K562 (cell line): ENCODE data around the gene LHPP. TPM values are rescaled to one million over a fixed set of nuclear protein-coding genes. Genes with fewer than 3 reads are reported as not detected.
A peak's percentile ranks its signal among the peaks of the same experiment; 100 is the strongest.

ENCODE experiments used
- ELF2 ChIP-seq: fragments of 250-450 bp; sonication (Bioruptor Pico); IDR thresholded peaks from 2 replicates; pipeline ENCODE4 v1.5.0; 2021; ENCODE audit warnings: mild to moderate bottlenecking
- HMG20A ChIP-seq: fragments of 450-650 bp; formaldehyde crosslinking; conservative IDR thresholded peaks from 2 replicates; pipeline ENCODE4 v1.4.0; 2020; ENCODE audit warnings: mild to moderate bottlenecking, mixed read lengths
- HMG20B ChIP-seq: fragments of 250-450 bp; sonication (Bioruptor Pico); IDR thresholded peaks from 2 replicates; pipeline ENCODE4 v1.5.0; 2021; ENCODE audit warnings: mild to moderate bottlenecking
- NFIC ChIP-seq: fragments of 450-650 bp; IDR thresholded peaks from 2 replicates; pipeline ENCODE4 v1.6.1; 2017; ENCODE audit warnings: mild to moderate bottlenecking, inconsistent platforms
- RB1 ChIP-seq: fragments of 450-650 bp; IDR thresholded peaks from 2 replicates; pipeline ENCODE4 v1.6.1; 2017; ENCODE audit warnings: low read depth, mild to moderate bottlenecking
- RBM14 ChIP-seq: fragments of 200-400 bp; formaldehyde crosslinking; IDR thresholded peaks from 2 replicates; pipeline ENCODE4 v1.6.1; 2018; ENCODE audit warnings: low read depth, mild to moderate bottlenecking, low read length, moderate library complexity, borderline replicate concordance; ENCODE audit not compliant: insufficient read depth
- STAG1 ChIP-seq: sonication (generic); formaldehyde crosslinking; IDR thresholded peaks from 2 replicates; pipeline ENCODE4 v1.5.0; 2020; ENCODE audit warnings: missing genetic modification reagents, borderline replicate concordance
- TCF7L2 ChIP-seq: fragments of 150-350 bp; IDR thresholded peaks from 2 replicates; pipeline ENCODE4 v1.6.1; 2016; ENCODE audit warnings: low read depth, mild to moderate bottlenecking, low read length, moderate library complexity
- TRIM24 ChIP-seq, 2 experiments: fragments of 450-650 bp; IDR thresholded peaks; 2 replicates each; pipeline ENCODE4 v1.6.1; 2016
- XRCC3 ChIP-seq: fragments of 450-650 bp; IDR thresholded peaks from 2 replicates; pipeline ENCODE4 v1.6.1; 2017; ENCODE audit warnings: mild to moderate bottlenecking, moderate library complexity
- ZNF316 ChIP-seq: fragments of 450-650 bp; IDR thresholded peaks from 2 replicates; pipeline ENCODE4 v1.6.1; 2016
- polyA plus RNA-seq, 8 experiments: library from polyadenylated mRNA; depleted of rRNA in 4 of 8; stranded (reverse) in 5 of 8; unstranded in 3 of 8; fragments of >200 nt; fragmentation: Nextera tagmentation in 2 of 8; fragmentation: Illumina TruSeq in 1 of 8; extraction: Ambion mirVana in 2 of 8; extraction: Trizol in 1 of 8; gene quantifications; 2 replicates each; pipeline versions ENCODE4 v1.2.1 to v1.2.3, GENCODE V29; 2011 to 2014; ENCODE audit warnings: inconsistent platforms in 1 of 8, missing spikeins in 1 of 8
- total RNA-seq, 7 experiments: library from RNA; depleted of rRNA in 6 of 7; stranded (reverse); fragments of >200 nt in 6 of 7; fragmentation: Illumina TruSeq in 2 of 7; extraction: Trizol in 2 of 7; gene quantifications; 2 replicates each; pipeline versions ENCODE4 v1.2.1 to v1.2.3, GENCODE V29; 2011 to 2021; ENCODE audit warnings: low replicate concordance in 1 of 7
- TF ChIP-seq, protein P1 (sequence below): conservative IDR thresholded peaks from 2 replicates; pipeline ENCODE4 v1.6.1; 2011; ENCODE audit warnings: low read depth, mild to moderate bottlenecking, low read length; ENCODE audit not compliant: control insufficient read depth
- TF ChIP-seq, protein P2 (sequence below): fragments of 200-800 bp; sonication (Bioruptor generic); IDR thresholded peaks from 2 replicates; pipeline ENCODE4 v1.6.1; 2017; ENCODE audit warnings: missing genetic modification characterization, missing compliant biosample characterization
- TF ChIP-seq, protein P3 (sequence below): fragments of 250-450 bp; sonication (Bioruptor Pico); IDR thresholded peaks from 2 replicates; pipeline ENCODE4 v1.4.0; 2020
- TF ChIP-seq, protein P4 (sequence below): fragments of 250-450 bp; sonication (Bioruptor Pico); IDR thresholded peaks from 2 replicates; pipeline ENCODE4 v1.4.0; 2020; ENCODE audit warnings: mild to moderate bottlenecking, moderate library complexity
- TF ChIP-seq, protein P5 (sequence below): fragments of 450-650 bp; conservative IDR thresholded peaks from 2 replicates; pipeline ENCODE4 v1.6.1; 2016; ENCODE audit warnings: missing genetic modification characterization, low read depth, mild to moderate bottlenecking, missing compliant biosample characterization, moderate library complexity
- TF ChIP-seq, protein P6 (sequence below), 2 experiments: fragments of 450-650 bp in 1 of 2; sonication (generic) in 1 of 2; formaldehyde crosslinking in 1 of 2; IDR thresholded peaks in 1 of 2; conservative IDR thresholded peaks in 1 of 2; 2 replicates each; pipeline versions ENCODE4 v1.6.1 to v1.8.1; 2016 to 2023; ENCODE audit warnings: mild to moderate bottlenecking in 2 of 2, moderate library complexity in 2 of 2, inconsistent platforms in 1 of 2, missing genetic modification reagents in 1 of 2
- TF ChIP-seq, protein P7 (sequence below): fragments of 250-450 bp; sonication (Bioruptor Pico); IDR thresholded peaks from 2 replicates; pipeline ENCODE4 v1.4.0; 2020; ENCODE audit warnings: borderline replicate concordance

The LHPP gene
- total and polyA plus RNA-seq, 9 of the 15 experiments (the other 6 are each of a cell fraction or from before 2014, with no cell fraction given): 0.34 to 7.4 (median 3.0) TPM

DNA sequence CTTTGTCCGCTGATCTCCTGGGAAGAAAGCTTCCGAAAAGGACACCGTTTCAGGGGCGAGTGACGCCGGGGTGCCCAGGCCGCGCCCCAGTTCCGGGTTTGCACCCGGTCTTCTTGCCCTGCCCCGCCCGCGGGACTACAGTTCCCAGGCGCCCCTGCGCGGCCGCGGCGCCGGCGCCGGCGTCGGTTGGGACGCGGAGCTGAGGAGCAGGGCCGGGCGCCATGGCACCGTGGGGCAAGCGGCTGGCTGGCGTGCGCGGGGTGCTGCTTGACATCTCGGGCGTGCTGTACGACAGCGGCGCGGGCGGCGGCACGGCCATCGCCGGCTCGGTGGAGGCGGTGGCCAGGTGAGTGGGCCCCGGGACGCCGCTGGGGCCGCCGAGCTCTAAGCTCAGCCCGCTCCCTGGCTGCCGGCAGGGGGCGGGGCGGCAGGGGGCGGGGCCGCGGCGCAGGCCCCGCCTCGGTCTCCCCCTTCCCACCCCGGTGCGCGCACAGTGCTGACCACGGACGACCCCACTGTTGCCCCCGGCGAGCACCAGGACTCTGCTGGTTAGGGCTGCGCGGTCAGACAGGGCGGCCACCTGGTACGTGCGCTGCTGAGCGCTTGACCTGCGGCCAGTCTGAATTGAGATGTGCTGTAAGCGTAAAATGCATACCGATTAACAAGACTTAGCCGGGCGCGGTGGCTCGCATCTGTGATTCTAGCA lies at the start of gene LHPP (continued):
- TF ChIP-seq, protein P1, sequence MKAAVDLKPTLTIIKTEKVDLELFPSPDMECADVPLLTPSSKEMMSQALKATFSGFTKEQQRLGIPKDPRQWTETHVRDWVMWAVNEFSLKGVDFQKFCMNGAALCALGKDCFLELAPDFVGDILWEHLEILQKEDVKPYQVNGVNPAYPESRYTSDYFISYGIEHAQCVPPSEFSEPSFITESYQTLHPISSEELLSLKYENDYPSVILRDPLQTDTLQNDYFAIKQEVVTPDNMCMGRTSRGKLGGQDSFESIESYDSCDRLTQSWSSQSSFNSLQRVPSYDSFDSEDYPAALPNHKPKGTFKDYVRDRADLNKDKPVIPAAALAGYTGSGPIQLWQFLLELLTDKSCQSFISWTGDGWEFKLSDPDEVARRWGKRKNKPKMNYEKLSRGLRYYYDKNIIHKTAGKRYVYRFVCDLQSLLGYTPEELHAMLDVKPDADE: peak; percentile 91
- TF ChIP-seq ELF2 (CRISPR knock-in tag) (peak; percentile 77; the same call in 1 of the 2 replicates), HMG20B (no peak), XRCC3 (no peak), RBM14 (no peak), HMG20A (CRISPR knock-in tag) (no peak), ZNF316 (no peak), NFIC (peak; percentile 57), TCF7L2 (no peak), RB1 (peak; percentile 84; the same call in 1 of the 2 replicates), TRIM24 (IDR thresholded peaks at IDR 0.05) (no peak), STAG1 (CRISPR knock-in tag) (no peak)
- TF ChIP-seq, protein P2, sequence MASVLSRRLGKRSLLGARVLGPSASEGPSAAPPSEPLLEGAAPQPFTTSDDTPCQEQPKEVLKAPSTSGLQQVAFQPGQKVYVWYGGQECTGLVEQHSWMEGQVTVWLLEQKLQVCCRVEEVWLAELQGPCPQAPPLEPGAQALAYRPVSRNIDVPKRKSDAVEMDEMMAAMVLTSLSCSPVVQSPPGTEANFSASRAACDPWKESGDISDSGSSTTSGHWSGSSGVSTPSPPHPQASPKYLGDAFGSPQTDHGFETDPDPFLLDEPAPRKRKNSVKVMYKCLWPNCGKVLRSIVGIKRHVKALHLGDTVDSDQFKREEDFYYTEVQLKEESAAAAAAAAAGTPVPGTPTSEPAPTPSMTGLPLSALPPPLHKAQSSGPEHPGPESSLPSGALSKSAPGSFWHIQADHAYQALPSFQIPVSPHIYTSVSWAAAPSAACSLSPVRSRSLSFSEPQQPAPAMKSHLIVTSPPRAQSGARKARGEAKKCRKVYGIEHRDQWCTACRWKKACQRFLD (CRISPR knock-in tag): no peak
- TF ChIP-seq, protein P3, sequence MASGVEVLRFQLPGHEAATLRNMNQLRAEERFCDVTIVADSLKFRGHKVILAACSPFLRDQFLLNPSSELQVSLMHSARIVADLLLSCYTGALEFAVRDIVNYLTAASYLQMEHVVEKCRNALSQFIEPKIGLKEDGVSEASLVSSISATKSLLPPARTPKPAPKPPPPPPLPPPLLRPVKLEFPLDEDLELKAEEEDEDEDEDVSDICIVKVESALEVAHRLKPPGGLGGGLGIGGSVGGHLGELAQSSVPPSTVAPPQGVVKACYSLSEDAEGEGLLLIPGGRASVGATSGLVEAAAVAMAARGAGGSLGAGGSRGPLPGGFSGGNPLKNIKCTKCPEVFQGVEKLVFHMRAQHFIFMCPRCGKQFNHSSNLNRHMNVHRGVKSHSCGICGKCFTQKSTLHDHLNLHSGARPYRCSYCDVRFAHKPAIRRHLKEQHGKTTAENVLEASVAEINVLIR (CRISPR knock-in tag): 0 out of 2 replicates have a peak, but pooled peaks have one; percentile 15
- TF ChIP-seq, protein P4, sequence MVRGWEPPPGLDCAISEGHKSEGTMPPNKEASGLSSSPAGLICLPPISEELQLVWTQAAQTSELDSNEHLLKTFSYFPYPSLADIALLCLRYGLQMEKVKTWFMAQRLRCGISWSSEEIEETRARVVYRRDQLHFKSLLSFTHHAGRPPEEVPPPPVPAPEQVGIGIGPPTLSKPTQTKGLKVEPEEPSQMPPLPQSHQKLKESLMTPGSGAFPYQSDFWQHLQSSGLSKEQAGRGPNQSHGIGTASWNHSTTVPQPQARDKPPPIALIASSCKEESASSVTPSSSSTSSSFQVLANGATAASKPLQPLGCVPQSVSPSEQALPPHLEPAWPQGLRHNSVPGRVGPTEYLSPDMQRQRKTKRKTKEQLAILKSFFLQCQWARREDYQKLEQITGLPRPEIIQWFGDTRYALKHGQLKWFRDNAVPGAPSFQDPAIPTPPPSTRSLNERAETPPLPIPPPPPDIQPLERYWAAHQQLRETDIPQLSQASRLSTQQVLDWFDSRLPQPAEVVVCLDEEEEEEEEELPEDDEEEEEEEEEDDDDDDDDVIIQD (CRISPR knock-in tag): no peak
- TF ChIP-seq, protein P5, sequence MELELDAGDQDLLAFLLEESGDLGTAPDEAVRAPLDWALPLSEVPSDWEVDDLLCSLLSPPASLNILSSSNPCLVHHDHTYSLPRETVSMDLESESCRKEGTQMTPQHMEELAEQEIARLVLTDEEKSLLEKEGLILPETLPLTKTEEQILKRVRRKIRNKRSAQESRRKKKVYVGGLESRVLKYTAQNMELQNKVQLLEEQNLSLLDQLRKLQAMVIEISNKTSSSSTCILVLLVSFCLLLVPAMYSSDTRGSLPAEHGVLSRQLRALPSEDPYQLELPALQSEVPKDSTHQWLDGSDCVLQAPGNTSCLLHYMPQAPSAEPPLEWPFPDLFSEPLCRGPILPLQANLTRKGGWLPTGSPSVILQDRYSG (tag): no peak
- TF ChIP-seq, protein P6, sequence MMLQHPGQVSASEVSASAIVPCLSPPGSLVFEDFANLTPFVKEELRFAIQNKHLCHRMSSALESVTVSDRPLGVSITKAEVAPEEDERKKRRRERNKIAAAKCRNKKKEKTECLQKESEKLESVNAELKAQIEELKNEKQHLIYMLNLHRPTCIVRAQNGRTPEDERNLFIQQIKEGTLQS (IDR thresholded peaks at IDR 0.05): no peak
- TF ChIP-seq, protein P6 (CRISPR knock-in tag; conservative IDR thresholded peaks at IDR 0.05): no peak
- TF ChIP-seq, protein P7, sequence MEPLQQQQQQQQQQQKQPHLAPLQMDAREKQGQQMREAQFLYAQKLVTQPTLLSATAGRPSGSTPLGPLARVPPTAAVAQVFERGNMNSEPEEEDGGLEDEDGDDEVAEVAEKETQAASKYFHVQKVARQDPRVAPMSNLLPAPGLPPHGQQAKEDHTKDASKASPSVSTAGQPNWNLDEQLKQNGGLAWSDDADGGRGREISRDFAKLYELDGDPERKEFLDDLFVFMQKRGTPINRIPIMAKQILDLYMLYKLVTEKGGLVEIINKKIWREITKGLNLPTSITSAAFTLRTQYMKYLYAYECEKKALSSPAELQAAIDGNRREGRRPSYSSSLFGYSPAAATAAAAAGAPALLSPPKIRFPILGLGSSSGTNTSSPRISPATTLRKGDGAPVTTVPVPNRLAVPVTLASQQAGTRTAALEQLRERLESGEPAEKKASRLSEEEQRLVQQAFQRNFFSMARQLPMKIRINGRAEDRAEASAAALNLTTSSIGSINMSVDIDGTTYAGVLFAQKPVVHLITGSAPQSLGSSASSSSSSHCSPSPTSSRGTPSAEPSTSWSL: no peak
